AG09319 (cell line): ENCODE data around the gene GSS.

Experiments used
- DNase-seq: peaks from one replicate; pipeline ENCODE4 v3.0.0-alpha.2; 2010; ENCODE audit warnings: low read depth; ENCODE audit errors: extremely low read depth
- TF ChIP-seq, protein P1 (sequence below): IDR thresholded peaks from 2 replicates; pipeline ENCODE4 v1.5.1; 2011; ENCODE audit warnings: low read depth, mild to moderate bottlenecking, inconsistent platforms, low read length, moderate library complexity

The GSS gene

GRCh38 chr20:34997774-34998173 is 42.2 kb upstream of the GSS start:
- TF ChIP-seq, protein P1, sequence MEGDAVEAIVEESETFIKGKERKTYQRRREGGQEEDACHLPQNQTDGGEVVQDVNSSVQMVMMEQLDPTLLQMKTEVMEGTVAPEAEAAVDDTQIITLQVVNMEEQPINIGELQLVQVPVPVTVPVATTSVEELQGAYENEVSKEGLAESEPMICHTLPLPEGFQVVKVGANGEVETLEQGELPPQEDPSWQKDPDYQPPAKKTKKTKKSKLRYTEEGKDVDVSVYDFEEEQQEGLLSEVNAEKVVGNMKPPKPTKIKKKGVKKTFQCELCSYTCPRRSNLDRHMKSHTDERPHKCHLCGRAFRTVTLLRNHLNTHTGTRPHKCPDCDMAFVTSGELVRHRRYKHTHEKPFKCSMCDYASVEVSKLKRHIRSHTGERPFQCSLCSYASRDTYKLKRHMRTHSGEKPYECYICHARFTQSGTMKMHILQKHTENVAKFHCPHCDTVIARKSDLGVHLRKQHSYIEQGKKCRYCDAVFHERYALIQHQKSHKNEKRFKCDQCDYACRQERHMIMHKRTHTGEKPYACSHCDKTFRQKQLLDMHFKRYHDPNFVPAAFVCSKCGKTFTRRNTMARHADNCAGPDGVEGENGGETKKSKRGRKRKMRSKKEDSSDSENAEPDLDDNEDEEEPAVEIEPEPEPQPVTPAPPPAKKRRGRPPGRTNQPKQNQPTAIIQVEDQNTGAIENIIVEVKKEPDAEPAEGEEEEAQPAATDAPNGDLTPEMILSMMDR: no peak

GRCh38 chr20:34997131-34997561 is 41.5 kb upstream of the GSS start:
- TF ChIP-seq, protein P1: no peak

More at GRCh38 chr20:34997774-34998173, 42.2 kb upstream of the GSS start:
- DNase-seq: no peak

DNA sequence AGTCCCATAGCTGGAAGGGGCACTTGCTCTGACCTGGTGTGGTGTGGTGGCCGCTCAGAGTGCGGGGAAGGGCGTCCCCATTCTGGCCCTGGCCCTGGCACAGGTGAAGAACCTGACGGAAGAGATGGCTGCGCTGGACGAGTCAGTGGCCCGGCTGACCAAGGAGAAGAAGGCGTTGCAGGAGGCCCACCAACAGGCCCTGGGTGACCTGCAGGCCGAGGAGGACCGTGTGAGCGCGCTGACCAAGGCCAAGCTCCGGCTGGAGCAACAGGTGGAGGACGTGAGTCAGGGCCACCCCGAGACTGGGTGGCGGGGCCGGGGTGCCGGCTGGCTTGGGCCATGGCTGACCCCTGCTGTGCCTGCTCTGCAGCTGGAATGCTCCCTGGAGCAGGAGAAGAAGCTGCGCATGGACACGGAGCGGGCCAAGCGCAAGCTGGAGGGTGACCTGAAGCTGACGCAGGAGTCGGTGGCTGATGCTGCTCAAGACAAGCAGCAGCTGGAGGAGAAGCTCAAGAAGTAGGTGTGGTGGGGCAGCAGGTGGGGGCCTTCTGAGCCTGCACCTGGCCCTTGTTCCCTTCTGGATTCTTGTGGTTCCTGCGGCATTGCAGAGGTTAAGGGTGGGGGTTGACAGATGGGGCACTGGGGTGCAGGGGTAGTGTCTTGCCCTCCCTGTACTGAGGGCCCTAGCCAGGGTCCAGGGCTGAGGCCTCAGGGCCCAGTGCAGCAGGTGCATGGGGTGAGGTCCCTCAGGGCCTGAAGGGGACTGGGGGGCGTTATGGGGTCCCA is 40.8 kb upstream of the GSS start:
- TF ChIP-seq, protein P1: no peak
- DNase-seq: no peak

More at GRCh38 chr20:34997131-34997561, 41.5 kb upstream of the GSS start:
- DNase-seq: no peak

- no peak for DNase-seq
- TF ChIP-seq, protein P1: no peak
Observed at GRCh38 chr20:34995696-34996095, 40.1 kb upstream of the GSS start.

GRCh38 chr20:34995192-34995591 is 39.6 kb upstream of the GSS start:
- TF ChIP-seq, protein P1: no peak
- DNase-seq: no peak

DNA sequence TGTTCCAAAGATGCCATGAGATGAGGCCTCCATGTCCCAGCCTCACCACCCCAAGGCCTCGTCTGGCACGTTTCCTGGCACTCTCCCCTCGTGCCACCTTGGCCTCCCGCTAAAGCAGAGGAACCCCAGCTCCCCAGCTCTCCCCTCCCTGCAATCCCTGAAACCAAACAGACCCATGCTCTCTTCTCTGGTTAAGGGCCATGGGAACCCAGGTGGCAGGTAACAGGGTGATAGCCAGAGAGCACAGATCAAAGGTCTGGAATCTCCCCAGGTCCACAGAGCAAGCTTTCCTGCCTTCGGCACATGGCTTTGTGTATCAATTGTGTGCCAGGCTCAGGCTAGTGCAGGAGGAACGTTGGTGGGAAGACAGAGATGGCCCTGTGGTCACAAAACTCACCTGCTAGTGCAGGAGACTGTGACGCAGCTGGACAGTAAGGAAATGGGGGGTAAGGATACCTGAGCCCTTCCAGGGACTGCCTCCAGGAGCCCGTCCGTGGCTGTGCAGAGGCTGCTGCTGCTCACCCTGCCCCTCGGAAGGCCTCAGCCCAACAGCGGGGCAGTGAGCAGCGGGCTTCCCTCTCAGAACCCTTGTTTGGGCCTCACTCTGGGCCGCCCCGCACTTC is 39.0 kb upstream of the GSS start:
- TF ChIP-seq, protein P1: no peak
- DNase-seq: no peak

GRCh38 chr20:34993941-34994508 is 38.4 kb upstream of the GSS start:
- no peak for DNase-seq
- TF ChIP-seq, protein P1: no peak
